ENCODE results near the gene NCOA5. TPM values are rescaled to one million over a fixed set of nuclear protein-coding genes. Genes with fewer than 3 reads are reported as not detected.

NCOA5 gene
- total and polyA plus RNA-seq, 10 of the 15 experiments (the other 5 are each of a cell fraction or from before 2014, with no cell fraction given) = 7.7 to 38.1 (median 30.1) TPM

GRCh38 chr20:46055269-46055668 is 34.5 kb downstream of the NCOA5 start (continued):
- TF ChIP-seq ZBTB33 (IDR thresholded peaks at IDR 0.05) (no peak), HDAC6 (IDR thresholded peaks at IDR 0.05; ENCODE audit: unreplicated experiment) (no peak), KAT2A (conservative IDR thresholded peaks at IDR 0.05; ENCODE audit: control insufficient read depth, low read depth, low read length) (no peak), ELK1 (IDR thresholded peaks at IDR 0.05; ENCODE audit: low read depth, low read length) (no peak)

- RAD21 ChIA-PET (ENCODE audit: unreplicated experiment) = no interaction called here
- FAIRE-seq = no peak
- Histone ChIP-seq H3K27ac (ENCODE audit: control insufficient read depth, insufficient read depth) (no peak overlapping the region), H3K27me3 (replicated peaks in 1 of 2; ENCODE audit: control insufficient read depth in 2 of 2, insufficient read depth in 2 of 2, low read length in 1 of 2) (no peaks in the 10 kb centered on the region; a peak in 1 of 4 replicates), H3K9me3 (replicated peaks; ENCODE audit: control insufficient read depth, insufficient read depth, low read length) (no peaks in the 10 kb centered on the region; the same call in 2 of the 3 replicates), H3K4me3 (no peak overlapping the region), H3K36me3 (ENCODE audit: control insufficient read depth in 2 of 2, insufficient read depth in 2 of 2, low read length in 1 of 2) (no peaks in the 10 kb centered on the region), H3K4me1 (ENCODE audit: control insufficient read depth, insufficient read depth, low read length) (no peaks in the 10 kb centered on the region), H3K79me2 (ENCODE audit: control insufficient read depth, insufficient read depth, low read length) (no peaks in the 10 kb centered on the region), H2AFZ (ENCODE audit: control insufficient read depth, low read depth, low read length) (no peak overlapping the region), H3K4me2 (ENCODE audit: control insufficient read depth, insufficient read depth) (no peak overlapping the region), H4K20me1 (ENCODE audit: control insufficient read depth, insufficient read depth) (no peaks in the 10 kb centered on the region; the same call in 1 of the 2 replicates), H3K9ac (ENCODE audit: control insufficient read depth, insufficient read depth, low read length) (no peak overlapping the region)
- CTCF ChIA-PET = no interaction called here
- no peak for DNase-seq (ENCODE audit: low read depth, low spot score)
- no TSS peak for BruUV-seq (replicated peaks)
- intact Hi-C loops (cut with micrococcal nuclease; ENCODE audit: unreplicated experiment) = no loop called here
- ATAC-seq = no peak
- POLR2A ChIA-PET = no interaction called here
- WGBS (ENCODE audit: insufficient coverage, insufficient replicate concordance, low lambda C conversion rate, missing lambda C conversion rate) = 30% methylated on average over 6 of the region's 6 CpGs
- SMC1A ChIA-PET (ENCODE audit: uncharacterized antibody, unreplicated experiment) = no interaction called here
- in situ Hi-C loops (cut with MboI) = no loop called here
- TF ChIP-seq ZBTB11 (CRISPR knock-in tag; IDR thresholded peaks at IDR 0.05) (no peak), TCF7 (IDR thresholded peaks at IDR 0.05; ENCODE audit: borderline replicate concordance) (no peak), PBX3 (IDR thresholded peaks at IDR 0.05; ENCODE audit: insufficient replicate concordance, low read depth, low read length) (no peak), EGR1 (IDR thresholded peaks at IDR 0.05; ENCODE audit: borderline replicate concordance in 1 of 2, low read depth in 2 of 2, low read length in 2 of 2) (no peak), ZNF592 (IDR thresholded peaks at IDR 0.05) (no peak), SMC3 (IDR thresholded peaks at IDR 0.05; ENCODE audit: borderline replicate concordance, low read length) (no peak)
Measured at GRCh38 chr20:46054606-46055005, 35.2 kb downstream of the NCOA5 start.

Measured in GM12878 (cell line).